Kasumi-1 (cell line): ENCODE results near the gene WDR90.

Source experiments
- DNase-seq, 2 experiments: peaks; one replicate each; lab custom pipeline; 2025; lab: John Stamatoyannopoulos, UW

WDR90 gene

GRCh38 chr16:676913-677312 lies 27.7 kb downstream of the WDR90 start:
- DNase-seq = no peak

DNA sequence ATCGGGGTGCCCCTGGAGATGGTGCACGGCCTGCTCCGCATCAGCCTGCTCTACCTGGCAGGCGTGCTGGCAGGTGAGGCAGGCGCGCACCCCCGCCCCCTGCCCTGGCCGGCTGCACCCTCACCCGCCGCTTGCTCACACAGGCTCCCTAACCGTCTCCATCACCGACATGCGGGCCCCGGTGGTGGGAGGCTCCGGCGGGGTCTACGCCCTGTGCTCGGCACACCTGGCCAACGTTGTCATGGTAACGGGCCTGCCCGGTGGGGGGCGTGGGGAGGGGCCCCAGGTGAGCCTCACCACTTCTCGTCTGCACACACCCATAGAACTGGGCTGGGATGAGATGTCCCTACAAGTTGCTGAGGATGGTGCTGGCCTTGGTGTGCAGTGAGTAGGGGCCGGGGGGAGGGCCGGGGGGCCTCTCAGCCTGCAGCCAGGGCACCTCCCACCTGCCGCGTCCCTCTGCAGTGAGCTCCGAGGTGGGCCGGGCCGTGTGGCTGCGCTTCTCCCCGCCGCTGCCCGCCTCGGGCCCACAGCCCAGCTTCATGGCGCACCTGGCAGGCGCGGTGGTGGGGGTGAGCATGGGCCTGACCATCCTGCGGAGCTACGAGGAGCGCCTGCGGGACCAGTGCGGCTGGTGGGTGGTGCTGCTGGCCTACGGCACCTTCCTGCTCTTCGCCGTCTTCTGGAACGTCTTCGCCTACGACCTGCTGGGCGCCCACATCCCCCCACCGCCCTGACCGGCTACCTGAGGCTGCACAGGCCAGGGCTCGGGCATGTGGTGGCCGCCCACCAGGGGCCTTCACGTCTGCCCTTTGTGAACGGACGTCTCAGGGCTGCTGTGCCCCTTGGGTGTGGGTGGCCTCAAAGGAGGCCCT lies 28.4 kb downstream of the WDR90 start:
- DNase-seq = no peak

DNA sequence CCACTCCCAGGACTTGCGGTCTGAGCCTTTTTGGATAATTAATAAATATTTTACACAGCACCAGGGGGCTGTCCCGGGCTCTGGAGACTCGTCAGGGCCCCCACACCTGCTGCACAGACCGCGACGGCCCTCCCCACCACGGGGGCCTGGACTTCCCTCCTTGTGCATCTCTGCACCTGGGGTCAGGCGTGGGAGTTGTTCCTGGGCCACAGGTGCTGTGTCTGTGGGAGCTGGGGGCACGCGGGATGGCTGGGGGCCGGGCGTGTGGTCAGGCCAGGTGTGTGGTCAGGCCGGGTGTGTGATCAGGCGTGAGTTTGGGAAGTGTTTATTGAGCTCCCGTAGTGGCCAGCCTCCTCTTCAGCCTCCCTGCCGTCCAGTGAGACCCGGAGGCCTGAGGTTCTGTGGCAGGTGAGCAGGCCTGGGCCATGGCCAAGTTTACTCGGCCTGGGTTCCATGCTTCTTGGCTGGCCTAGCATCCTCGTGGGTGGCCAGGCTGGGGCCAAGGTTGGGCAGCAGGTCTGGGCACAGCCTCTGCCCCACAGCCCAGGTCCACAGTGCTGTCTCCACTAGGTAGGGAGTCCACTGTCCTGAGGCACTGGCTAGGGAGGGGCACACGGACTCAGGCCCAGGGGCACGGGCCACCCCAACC lies 29.2 kb downstream of the WDR90 start:
- DNase-seq = no peak

DNA sequence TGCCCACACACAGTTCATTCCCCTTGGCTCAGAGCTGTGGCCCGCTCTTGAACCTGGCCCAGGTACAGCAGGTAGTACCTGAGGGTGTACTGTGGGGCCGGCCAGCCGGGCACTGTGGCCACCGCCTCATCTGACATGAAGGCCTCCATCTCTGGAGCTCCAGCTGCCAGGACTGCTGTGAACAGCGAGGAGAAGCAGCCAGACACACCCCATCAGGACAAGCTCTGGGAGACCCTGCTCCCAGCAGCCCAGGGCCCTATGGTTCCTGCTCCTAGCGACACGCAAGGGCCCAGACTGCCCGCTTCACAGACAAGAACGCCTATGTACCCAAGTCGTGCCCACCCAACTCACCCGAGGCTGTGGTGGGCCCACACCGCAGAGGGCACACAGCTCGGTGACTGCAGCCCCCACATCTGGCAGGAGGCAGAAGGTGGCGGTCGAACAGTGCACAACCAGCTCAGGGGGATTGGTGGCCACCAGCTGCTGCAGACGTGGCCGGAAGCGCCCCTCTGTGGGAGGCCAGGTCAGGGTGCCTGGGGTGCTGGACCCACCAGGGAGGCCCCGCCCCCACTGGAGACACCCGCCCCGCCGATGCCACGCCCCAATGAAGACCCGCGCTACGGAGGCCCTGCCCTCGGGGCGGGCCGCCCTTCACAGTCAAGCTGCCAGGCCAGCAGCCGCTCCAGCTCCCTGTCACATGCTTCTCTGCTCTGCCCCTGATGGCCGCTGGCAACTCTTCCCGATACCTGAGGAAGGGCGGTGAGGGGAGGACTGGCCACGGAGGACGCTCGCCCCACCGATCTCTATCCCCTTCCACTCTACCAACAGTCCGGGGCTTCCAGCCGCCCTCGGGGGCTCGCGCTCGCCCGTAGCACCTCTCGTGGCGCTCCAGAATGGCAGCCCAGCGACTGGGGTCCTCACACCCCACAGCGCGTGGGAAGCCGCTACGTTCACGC lies 30.0 kb downstream of the WDR90 start:
- DNase-seq = peak; percentile 26 to 28

GRCh38 chr16:679814-680624 lies 30.9 kb downstream of the WDR90 start, which contains the start of gene STUB1:
Gene STUB1, plus strand, starts transcription at chr16:680410. Its CDS starts 116 bp downstream, at chr16:680526.
- peak; percentile 45 to 56 for DNase-seq

- no peak for DNase-seq
Observed at GRCh38 chr16:680625-680945, 31.4 kb downstream of the WDR90 start.

GRCh38 chr16:680967-681745 lies 32.0 kb downstream of the WDR90 start:
- peak in 1 of 2 experiments; percentile 3 for DNase-seq

GRCh38 chr16:681746-682427 lies 32.7 kb downstream of the WDR90 start:
- DNase-seq = no peak

- DNase-seq = no peak
Observed at GRCh38 chr16:682493-683395, 33.6 kb downstream of the WDR90 start.

GRCh38 chr16:683396-684070 lies 34.4 kb downstream of the WDR90 start:
- DNase-seq = no peak

GRCh38 chr16:684071-684794 lies 35.1 kb downstream of the WDR90 start, which contains the start of gene JMJD8:
Gene JMJD8, minus strand, starts transcription at chr16:684334. Its CDS starts 15 bp downstream, at chr16:684319.
- peak; percentile 64 to 65 for DNase-seq

GRCh38 chr16:684961-685696 lies 36.0 kb downstream of the WDR90 start:
- no peak for DNase-seq

DNA sequence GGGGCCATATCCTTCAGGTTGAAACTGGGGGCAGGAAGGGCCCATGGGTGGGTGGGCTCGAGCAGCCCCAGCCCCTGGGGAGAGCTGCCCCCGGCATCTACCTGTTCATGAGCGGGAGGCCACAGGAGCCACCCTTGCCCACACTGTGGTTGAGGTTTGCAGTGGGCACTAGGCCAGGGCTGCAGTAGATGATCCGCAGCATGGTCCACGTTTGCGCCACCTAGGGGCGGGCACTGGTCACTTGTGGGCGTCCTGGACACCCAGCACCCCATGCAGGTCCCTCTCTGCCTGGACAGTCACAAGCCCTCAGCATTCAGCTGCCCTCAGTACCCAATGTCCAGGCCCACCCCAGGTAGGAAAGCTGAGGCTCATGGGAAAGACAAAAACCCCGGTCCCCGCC lies 36.8 kb downstream of the WDR90 start:
- no peak for DNase-seq

DNA sequence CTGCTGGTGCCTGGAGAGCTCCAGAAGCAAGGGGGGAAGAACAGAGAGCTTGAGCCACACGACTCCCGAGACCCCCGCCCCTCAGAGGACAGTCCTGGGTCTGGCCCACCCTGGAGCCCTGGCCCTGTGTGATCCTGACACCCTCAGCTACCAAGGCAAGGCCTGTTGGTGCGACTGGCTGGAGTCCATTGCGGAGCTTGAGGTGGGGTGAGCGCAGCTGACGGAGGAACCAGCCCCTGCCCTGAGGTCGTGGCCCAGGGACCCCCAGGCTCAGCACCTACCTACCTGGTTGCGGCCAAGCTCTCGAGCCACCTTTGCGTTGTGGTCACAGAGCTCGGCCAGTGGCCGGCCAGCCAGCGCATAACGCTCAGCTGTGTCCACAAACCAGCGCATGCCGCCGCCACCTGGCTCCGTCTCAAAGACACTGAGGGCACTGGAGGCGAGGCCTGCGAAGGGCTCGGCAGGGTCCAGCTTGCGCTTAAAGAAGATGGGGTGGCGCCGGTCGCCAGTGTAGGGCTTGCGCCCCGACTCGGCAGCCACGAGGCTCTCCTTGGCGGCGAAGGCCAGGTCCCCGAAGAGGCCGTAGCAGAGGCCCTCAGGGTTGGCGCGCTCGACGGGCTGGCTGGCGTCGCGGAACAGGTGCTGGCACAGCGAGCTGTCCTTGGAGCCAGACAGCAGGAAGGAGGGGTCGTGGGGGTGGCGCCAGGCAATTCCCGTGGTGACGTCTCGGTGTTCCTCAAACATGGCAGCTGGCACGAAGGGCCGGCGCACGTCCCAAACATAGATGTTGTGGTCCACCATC lies 37.5 kb downstream of the WDR90 start:
- no peak for DNase-seq

DNA sequence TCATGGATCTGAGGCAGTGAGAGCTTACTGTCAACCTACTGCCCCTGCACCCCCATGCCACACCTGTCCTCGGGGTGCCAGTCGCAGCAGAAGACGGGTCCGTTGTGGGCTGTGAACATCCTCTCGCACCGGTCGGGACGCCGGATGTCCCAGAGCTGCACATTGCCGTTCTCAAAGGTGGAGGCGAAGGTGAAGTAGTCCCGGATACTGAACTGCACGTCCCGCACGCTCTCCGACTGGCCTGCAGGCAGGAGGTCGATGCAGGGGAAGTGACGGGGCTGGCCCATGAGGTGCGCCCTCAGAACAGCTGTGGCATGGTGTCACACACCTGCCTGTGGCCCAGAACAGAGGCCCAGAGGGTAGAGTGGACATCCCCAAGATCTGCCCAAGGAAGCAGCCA lies 38.3 kb downstream of the WDR90 start:
- no peak for DNase-seq
